ENCODE measurements around the gene SERPINA12.

The SERPINA12 gene

GRCh38 chr14:94462763-94463572 is 46.3 kb downstream of the SERPINA12 start:
- no peak for DNase-seq (ENCODE audit: low read depth)

DNA sequence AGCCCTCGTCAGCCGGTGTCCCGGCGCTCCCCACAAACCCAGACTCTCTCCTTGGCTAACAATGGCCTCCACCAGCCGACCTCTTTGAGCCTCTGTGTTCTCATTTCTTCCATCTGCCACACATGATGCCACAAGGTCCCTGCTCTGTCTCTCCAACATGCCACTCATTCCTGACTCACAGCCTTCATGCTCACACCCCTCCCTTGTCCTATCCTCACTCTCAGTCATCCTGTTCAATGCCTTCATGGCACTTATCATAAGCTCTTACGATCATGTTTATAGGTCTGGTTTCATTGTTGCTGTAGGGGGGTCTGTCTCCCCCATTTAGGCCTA is 47.1 kb downstream of the SERPINA12 start:
- DNase-seq (ENCODE audit: low read depth): no peak

DNA sequence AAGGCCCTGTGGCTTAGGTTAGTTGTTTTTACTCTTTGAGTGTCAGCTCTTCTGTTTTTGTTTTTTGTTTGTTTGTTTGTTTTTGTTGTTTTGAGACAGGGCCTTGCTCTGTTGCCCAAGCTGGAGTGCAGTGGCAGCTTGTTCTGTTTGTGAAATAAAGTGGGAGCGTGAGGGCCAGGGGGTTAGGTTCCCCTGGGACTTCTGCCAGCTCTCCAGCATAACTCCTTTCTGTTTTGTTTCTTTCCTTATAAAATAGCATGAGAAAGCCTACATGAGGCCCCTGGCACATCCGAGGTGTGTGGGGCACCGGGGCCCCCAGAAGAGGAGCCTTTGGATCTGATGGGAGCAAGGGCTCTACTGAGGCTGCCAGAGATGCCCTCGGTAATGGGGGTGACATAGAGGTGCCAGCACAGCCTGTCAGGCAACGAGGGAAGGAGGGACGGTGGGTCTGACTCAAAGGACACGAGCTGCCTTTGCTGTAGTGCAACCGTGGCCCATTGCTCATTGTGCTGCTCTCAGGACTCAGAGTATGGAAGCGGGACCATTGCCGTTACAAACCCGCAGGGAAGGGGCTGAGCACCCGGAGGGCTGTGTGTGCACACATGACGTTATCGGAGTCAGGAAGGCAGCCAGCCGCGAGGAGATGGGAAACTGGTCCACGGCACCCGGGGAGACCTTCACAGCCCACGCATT is 47.6 kb downstream of the SERPINA12 start:
- DNase-seq (ENCODE audit: low read depth): no peak

DNA sequence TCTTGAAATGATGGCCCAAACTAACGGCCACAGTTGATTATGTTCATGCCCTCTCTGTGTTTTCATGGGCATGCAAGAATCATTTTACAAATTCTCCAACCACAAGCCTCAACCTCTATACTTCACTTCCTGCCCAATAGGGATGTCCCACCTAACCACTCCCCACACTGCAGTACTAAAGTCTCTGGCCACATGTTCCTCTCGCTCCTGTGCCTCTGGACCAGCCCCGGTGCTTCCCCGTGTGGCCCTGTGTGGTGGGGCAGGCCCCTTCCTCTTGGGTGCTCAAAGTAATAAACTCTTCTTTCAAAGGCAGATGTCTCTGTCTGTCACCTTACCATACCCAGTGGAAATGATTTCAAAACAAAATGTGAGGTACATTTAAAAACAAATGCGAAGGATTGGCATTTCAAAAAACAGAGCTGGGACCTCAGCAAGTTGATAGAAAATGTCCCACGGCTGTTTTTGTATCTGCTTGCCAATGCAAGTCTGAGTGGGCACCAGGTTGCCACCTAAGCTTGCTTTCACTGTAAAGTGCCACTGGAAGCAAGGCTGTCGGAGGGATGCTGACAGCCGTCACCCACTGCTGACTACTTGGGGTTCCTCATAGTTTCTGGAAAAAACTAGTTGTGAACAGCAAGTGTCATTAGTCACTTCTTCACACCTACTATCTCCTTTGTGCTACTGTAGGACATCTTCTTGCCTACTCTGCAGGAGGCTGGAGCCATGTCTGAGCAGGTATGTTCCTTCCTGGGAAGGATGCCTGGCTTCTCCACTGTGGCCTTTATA is 48.4 kb downstream of the SERPINA12 start:
- no peak for DNase-seq (ENCODE audit: low read depth)

DNA sequence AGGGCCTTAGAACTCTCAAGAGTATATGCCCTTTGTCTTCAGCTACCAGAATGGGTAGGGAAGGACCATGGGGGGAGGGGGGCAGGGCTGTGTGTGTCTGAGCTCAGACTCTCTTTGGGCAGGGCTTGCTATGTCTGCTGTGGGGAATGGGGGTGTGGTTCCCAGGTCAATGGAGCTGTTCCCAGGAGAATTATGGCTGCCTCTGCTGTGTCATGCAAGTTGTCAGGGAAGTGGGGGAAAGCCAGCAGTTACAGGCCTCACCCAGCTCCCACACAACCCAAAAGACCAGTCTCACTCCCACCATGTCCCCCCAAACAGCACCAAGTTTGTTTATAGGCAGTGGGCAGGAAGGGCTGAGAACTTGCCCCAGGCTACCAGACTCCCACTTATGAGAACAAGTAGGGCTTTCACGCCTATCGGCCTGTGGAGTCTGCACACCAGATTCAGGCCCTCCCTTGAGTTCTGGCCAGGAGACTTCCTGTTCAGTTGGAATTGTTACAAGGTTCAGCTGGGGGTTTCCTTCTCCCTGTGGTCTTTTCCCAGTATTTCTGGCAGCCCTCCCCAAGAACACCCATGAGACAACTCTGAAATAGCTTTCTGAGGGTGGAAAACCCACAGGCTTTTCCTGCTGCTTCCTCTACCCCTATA is 50.6 kb downstream of the SERPINA12 start:
- DNase-seq (ENCODE audit: low read depth): no peak

DNA sequence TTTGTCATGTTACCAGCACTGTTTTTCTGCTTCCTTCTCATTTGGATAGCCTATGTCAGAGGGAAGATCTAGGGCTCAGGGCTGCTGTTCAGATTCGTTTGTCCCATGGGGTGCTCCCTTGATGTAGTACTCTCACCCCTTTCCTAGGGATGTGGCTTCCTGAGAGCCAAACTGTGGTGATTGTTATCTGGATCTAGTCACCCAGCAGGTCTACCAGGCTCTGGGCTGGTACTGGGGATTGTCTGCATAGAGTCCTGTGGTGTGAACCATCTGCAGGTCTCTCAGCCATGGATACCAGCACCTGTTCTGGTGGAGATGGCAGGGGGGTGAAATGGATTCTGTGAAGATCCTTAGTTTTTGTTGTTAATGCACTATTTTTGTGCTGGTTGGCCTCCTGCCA is 51.2 kb downstream of the SERPINA12 start:
- DNase-seq (ENCODE audit: low read depth): no peak

- no peak for DNase-seq (ENCODE audit: low read depth)
Observed at GRCh38 chr14:94455928-94456327, 53.3 kb downstream of the SERPINA12 start.

DNA sequence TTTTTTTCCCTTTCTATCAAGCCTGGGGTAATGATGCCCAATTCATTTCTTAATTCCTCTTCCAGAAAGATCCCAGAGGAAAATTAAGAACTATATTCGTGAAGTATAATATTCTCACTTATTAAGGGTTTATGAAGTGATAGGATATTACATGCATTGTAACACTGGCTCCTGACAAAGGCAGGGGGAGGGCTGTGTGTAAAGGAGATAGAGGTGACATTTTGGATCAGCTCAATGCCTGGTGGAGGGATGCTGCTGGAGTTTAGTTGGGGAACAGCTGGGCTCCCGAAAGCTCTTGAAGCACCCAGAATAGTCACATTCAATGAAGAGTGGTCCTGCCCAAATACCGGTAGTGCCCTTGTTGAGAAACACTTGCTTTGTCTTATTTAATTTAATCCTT is 57.4 kb downstream of the SERPINA12 start:
- no peak for DNase-seq (ENCODE audit: low read depth)

DNA sequence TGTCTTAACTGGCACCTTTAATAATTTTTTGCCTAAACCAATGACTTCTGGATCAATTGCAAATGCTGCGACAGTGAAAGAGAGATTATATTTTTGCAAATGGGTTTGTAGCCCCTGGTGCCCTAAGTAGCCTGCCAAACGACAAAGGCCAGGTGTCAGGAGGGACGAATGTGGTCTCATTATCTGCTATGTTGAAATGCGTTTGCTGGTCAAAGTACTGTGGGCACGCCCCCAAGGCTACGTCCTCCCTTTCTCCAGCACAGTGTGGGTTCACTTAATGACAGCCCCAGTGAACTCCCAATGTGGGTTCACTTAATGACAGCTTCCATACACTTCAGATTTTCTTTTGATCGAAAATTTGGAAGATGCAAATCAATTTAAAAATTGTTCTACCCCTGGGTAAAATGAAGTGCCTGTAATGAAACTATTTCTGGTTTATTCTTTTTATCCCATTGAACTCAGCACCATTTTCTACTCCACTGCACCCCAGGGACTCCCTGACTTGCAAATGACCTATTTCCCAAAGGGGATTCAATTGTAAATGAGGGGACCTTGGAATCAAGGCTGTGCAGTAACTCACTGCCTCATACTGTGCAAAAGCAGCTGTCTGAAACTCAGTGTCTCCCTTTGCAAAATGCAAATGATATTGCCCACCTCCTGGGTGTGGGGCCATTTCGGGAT is 58.0 kb downstream of the SERPINA12 start:
- DNase-seq (ENCODE audit: low read depth): no peak

DNA sequence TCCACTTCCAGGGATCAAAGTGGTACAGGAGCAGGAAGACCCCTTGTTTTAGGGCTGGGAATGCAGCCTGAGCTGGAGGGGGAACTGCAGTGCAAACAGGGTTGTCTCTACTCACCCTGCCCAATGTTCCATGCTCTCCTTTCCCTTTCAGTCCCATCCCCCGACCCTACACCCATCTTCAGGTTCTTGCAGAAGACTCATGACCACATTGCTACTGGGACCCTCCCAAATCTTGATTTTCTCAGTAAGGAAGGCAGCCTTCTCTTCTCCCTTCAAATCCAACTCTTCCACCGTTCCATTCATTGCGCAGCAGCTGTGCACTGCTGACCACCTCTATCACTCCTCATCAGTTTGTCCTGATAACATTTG is 58.6 kb downstream of the SERPINA12 start:
- DNase-seq (ENCODE audit: low read depth): no peak

- DNase-seq (ENCODE audit: low read depth): no peak
Observed at GRCh38 chr14:94449930-94450329, 59.3 kb downstream of the SERPINA12 start.

- DNase-seq (ENCODE audit: low read depth): no peak
Observed at GRCh38 chr14:94448071-94448808, 61.0 kb downstream of the SERPINA12 start.

GRCh38 chr14:94447206-94447605 is 62.1 kb downstream of the SERPINA12 start:
- DNase-seq (ENCODE audit: low read depth): no peak

GRCh38 chr14:94446126-94446525 is 63.1 kb downstream of the SERPINA12 start:
- DNase-seq (ENCODE audit: low read depth): no peak

GRCh38 chr14:94445003-94445402 is 64.3 kb downstream of the SERPINA12 start:
- DNase-seq (ENCODE audit: low read depth): no peak

GRCh38 chr14:94441531-94442205 is 67.6 kb downstream of the SERPINA12 start:
- DNase-seq (ENCODE audit: low read depth): no peak

DNA sequence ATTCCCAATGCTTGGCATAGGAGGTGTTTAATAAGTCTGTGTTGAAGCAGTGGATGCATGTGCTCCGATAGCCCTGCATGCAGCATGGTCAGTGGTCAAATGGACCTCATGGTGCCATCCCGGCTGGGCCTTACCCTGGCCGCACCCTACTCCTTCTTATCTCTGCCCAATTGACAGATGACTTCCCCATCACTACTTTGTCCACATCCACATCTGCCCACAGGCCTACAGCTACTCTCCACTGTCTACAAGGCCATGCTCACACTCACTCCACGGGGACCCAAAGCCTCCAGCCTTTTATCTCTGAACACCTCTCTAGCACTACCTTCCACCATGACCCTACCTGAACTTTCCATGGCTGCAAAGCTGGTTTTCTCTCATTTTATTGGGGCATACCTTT is 68.1 kb downstream of the SERPINA12 start:
- no peak for DNase-seq (ENCODE audit: low read depth)

DNA sequence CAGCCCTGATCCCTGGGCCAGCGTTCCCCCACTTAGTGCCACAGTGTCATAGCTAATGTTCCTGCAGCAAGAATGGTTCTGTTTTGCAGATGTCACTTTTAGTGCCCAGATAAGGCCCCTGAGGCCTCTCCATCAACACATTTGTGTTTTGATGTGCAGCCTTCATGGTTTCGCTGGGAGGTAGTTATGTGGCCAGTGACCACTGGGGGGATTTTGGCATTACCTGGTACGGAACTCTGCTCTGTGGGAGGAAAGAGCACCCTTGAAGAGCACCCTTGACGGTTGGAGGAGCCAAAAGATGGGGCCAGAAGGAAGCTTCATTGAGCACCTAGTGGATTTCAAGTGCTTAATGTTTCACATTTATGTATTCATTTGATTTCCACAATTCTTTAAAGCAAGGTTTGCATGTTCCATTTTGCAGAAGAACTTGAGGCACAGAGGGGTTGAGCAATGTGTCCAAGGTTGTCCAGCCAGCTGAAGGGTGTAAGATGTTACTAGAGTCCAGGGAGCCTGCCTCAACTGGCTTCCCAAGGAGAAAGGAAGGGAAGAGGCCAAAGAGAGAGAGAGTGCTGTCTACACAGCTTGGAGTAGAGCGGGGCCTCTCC is 69.7 kb downstream of the SERPINA12 start:
- no peak for DNase-seq (ENCODE audit: low read depth)
